ENCODE data around the gene ITGB2. TPM values are rescaled to one million over a fixed set of nuclear protein-coding genes. Genes with fewer than 3 reads are reported as not detected.

ITGB2 gene
- total and polyA plus RNA-seq, 7 donors = 2.5 to 11.7 (median 8.3) TPM

DNA sequence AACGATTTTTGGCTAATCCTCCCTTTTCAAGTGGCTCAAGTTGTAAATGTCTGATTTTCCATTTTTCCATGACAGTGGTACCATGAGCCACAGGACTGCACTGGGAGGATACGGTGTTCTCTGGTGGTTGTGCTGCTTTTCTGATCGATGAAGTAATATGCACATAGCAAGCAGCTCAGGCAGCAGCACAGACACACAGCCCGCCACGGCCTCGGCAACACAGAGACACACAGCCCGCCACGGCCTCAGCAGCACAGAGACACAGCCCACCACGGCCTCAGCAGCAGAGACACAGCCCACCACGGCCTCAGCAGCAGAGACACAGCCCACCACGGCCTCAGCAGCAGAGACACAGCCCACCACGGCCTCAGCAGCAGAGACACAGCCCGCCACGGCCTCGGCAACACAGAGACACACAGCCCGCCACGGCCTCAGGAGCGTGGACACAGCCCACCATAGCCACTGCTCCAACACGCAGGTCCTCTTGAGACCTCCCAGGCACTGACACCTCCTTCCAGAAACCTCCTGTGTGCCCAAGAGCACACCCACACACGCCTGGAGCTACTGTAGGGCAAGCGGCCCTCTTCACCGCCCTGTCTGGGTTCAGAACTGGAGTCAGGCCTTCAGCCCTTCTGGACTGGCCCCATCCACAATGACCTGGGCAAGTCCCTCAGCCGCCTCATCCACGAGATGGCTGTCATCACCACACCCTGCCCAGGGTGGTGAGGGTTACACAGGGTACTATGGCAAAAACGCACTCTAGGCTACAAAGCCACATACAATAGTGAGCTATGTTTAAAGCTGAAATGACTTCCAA is 57.6 kb downstream of the ITGB2 start:
- Histone ChIP-seq H3K36me3 (ENCODE audit: insufficient read depth in 1 of 2, low read depth in 1 of 2) (peaks cover 5 to 68% of the 10 kb centered on the region in 2 donors), H3K9me3 (no peaks in the 10 kb centered on the region), H3K27me3 (ENCODE audit: insufficient read depth in 3 of 3, low read length in 2 of 3) (no peaks in the 10 kb centered on the region), H3K4me1 (peaks cover 40% of the 10 kb centered on the region), H3K4me3 (no peak overlapping the region), H3K27ac (no peak overlapping the region)
- intact Hi-C loops (cut with DNase I) = no loop called here
- ATAC-seq (no peak), DNase-seq (peak in 1 of 2 donors; percentile 43)
- WGBS, 3 donors = 82 to 88% (median 84%) methylated on average over 24 to 25 of the region's 25 CpGs
- TF ChIP-seq, protein P1, sequence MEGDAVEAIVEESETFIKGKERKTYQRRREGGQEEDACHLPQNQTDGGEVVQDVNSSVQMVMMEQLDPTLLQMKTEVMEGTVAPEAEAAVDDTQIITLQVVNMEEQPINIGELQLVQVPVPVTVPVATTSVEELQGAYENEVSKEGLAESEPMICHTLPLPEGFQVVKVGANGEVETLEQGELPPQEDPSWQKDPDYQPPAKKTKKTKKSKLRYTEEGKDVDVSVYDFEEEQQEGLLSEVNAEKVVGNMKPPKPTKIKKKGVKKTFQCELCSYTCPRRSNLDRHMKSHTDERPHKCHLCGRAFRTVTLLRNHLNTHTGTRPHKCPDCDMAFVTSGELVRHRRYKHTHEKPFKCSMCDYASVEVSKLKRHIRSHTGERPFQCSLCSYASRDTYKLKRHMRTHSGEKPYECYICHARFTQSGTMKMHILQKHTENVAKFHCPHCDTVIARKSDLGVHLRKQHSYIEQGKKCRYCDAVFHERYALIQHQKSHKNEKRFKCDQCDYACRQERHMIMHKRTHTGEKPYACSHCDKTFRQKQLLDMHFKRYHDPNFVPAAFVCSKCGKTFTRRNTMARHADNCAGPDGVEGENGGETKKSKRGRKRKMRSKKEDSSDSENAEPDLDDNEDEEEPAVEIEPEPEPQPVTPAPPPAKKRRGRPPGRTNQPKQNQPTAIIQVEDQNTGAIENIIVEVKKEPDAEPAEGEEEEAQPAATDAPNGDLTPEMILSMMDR (IDR thresholded peaks at IDR 0.05) = no peak

DNA sequence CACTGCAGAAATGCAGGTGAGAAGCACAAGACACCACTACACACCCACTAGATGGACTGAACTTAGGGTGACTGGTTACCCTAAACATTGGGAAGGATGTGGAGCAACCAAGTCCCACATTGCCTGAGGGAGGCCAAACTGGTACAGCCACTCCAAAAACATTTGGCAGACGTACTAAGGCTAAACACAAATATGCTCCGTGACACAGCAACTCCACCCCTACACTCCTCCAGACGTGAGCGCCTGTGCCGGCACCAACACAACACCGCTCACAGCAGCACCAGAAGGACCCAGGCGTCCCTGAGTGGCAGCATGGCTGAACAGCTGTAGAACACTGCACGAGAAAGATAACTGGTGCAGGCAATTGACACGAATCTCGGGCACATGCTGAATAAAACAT is 61.9 kb downstream of the ITGB2 start:
- H3K4me1 ChIP-seq = peaks cover 43% of the 10 kb centered on the region
- ATAC-seq (no peak), DNase-seq (no peak)
- intact Hi-C loops (cut with DNase I) = no loop called here
- peaks cover 3 to 83% of the 10 kb centered on the region in 2 donors for H3K36me3 ChIP-seq (ENCODE audit: insufficient read depth in 1 of 2, low read depth in 1 of 2)
- WGBS, 3 donors = 57 to 65% (median 61%) methylated on average over 10 of the region's 10 CpGs
- TF ChIP-seq, protein P1 (IDR thresholded peaks at IDR 0.05) = no peak
- no peaks in the 10 kb centered on the region for H3K27me3 ChIP-seq (ENCODE audit: insufficient read depth in 3 of 3, low read length in 2 of 3)
- peak overlapping the region; percentile 50 for H3K27ac ChIP-seq
- H3K9me3 ChIP-seq = no peaks in the 10 kb centered on the region
- H3K4me3 ChIP-seq = no peak overlapping the region

DNA sequence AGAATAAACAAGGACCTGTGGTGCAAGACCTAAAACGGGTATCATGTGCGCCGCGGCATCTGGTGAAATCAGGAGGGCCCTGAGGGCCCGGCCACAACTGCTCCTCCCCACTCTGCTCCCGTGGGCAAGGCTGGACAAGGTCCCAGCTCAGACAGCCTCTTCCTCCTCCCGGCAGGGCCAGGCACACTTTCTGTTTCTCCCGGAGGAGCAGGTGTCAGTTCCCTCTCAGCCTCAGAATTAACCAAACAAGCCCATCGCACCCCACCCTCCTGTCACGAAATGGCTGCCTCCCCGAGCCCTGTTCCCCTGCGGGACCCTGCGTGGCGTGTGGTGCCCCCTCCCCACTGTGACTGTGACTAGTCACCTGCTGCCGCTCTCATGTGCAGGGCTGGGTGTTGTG is 62.4 kb downstream of the ITGB2 start:
- peaks cover 45% of the 10 kb centered on the region for H3K4me1 ChIP-seq
- WGBS, 3 donors = 63 to 81% (median 71%) methylated on average over 15 of the region's 15 CpGs
- TF ChIP-seq, protein P1 (IDR thresholded peaks at IDR 0.05) = no peak
- peaks cover 3 to 83% of the 10 kb centered on the region in 2 donors for H3K36me3 ChIP-seq (ENCODE audit: insufficient read depth in 1 of 2, low read depth in 1 of 2)
- peak overlapping the region; percentile 50 for H3K27ac ChIP-seq
- H3K4me3 ChIP-seq = no peak overlapping the region
- no peaks in the 10 kb centered on the region for H3K27me3 ChIP-seq (ENCODE audit: insufficient read depth in 3 of 3, low read length in 2 of 3)
- H3K9me3 ChIP-seq = no peaks in the 10 kb centered on the region
- ATAC-seq (peak in 1 of 4 donors; percentile 23), DNase-seq (peak in 1 of 2 donors; percentile 48)
- intact Hi-C loops (cut with DNase I) = no loop called here

DNA sequence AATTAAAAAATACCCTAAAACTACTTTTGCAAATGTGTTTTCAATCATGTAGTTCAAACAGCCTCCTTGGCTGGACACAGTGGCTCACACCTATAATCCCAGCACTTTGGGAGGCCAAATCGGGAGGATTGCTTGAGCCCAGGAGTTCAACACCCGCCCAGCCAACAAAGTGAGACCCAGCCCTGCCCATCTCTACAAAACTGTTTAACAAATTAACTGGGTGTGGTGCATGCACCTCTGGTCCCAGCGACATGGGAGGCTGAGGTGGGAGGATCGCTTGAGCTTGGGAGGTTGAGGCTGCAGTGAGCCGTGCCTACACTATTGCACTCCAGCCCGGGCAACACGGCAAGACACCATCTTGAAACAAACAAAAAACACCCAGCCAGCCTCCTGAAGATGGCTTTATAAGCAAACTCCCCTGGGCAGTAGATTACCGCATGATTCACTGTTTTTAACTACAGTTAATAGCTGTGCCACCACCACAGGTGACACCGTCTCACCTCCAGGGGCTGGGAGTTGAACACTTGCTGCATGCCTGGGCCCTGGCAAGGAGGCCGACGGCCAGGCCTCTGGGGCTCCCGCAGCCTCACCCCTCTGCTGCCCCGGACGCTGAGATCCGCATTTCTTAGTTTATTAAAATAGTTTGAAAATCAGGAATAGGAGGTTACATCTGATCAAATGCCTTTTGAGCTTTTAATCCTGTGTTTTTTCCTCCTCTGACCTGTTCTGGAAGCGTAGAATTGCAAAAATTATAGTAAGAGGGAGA is 63.4 kb downstream of the ITGB2 start:
- no peak for DNase-seq
- Histone ChIP-seq H3K4me3 (no peak overlapping the region), H3K27ac (peak overlapping the region; percentile 64), H3K27me3 (ENCODE audit: insufficient read depth in 3 of 3, low read length in 2 of 3) (no peaks in the 10 kb centered on the region), H3K9me3 (no peaks in the 10 kb centered on the region), H3K4me1 (peaks cover 45% of the 10 kb centered on the region), H3K36me3 (ENCODE audit: insufficient read depth in 1 of 2, low read depth in 1 of 2) (peaks cover 3 to 79% of the 10 kb centered on the region in 2 donors)
- intact Hi-C loops (cut with DNase I) = no loop called here
- TF ChIP-seq, protein P1 (IDR thresholded peaks at IDR 0.05) = no peak
- 88 to 94% (median 89%) methylated on average over 16 of the region's 16 CpGs for WGBS, 3 donors
- ATAC-seq = no peak
